SK-N-SH treated with all-trans-retinoic acid at 6 μM for 48 hours (cell line): ENCODE measurements around the gene ARFRP1.

Experiments
- ATAC-seq: fragments of 200-7000 bp; cut with Tn5 transposase; 3 replicates; pipeline ENCODE4 v1.9.1; 2020; ENCODE audit warnings: mild to moderate bottlenecking, moderate library complexity
- ARNTL ChIP-seq: fragments of 450-650 bp; formaldehyde crosslinking; IDR thresholded peaks from 2 replicates; pipeline ENCODE4 v1.5.0; 2020; ENCODE audit warnings: low read depth, mild to moderate bottlenecking, moderate library complexity, borderline replicate concordance
- BACH2 ChIP-seq: fragments of 250-450 bp; sonication (Bioruptor Pico); IDR thresholded peaks from 2 replicates; pipeline ENCODE4 v1.9.0; 2021; ENCODE audit warnings: mild to moderate bottlenecking, borderline replicate concordance
- CREB5 ChIP-seq: fragments of 250-450 bp; sonication (Bioruptor Pico); IDR thresholded peaks from 2 replicates; pipeline ENCODE4 v1.5.1; 2020; ENCODE audit warnings: low read depth, mild to moderate bottlenecking, moderate library complexity
- CSRNP3 ChIP-seq: fragments of 250-450 bp; sonication (Bioruptor Pico); IDR thresholded peaks from 2 replicates; pipeline ENCODE4 v1.5.1; 2021; ENCODE audit warnings: mild to moderate bottlenecking, moderate library complexity
- ESRRG ChIP-seq: fragments of 250-450 bp; sonication (Bioruptor Pico); IDR thresholded peaks from 2 replicates; pipeline ENCODE4 v1.6.1; 2021; ENCODE audit warnings: mild to moderate bottlenecking
- GLIS3 ChIP-seq: fragments of 250-450 bp; sonication (Bioruptor Pico); IDR thresholded peaks from 2 replicates; pipeline ENCODE4 v1.5.0; 2020; ENCODE audit warnings: mild to moderate bottlenecking, moderate library complexity
- OSR1 ChIP-seq: fragments of 250-450 bp; sonication (Bioruptor Pico); IDR thresholded peaks from 2 replicates; pipeline ENCODE4 v1.8.0; 2022; ENCODE audit warnings: moderate library complexity, mild to moderate bottlenecking, inconsistent platforms
- PATZ1 ChIP-seq: fragments of 250-450 bp; sonication (Bioruptor Pico); IDR thresholded peaks from 2 replicates; pipeline ENCODE4 v1.8.0; 2020; ENCODE audit warnings: mild to moderate bottlenecking, moderate library complexity, borderline replicate concordance
- POU6F1 ChIP-seq: fragments of 250-450 bp; sonication (Bioruptor Pico); IDR thresholded peaks from 2 replicates; pipeline ENCODE4 v1.8.0; 2021; ENCODE audit warnings: low read depth, mild to moderate bottlenecking, moderate library complexity, borderline replicate concordance
- PPARA ChIP-seq: fragments of 250-450 bp; sonication (Bioruptor Pico); IDR thresholded peaks from 2 replicates; pipeline ENCODE4 v1.5.0; 2020; ENCODE audit warnings: mild to moderate bottlenecking, borderline replicate concordance
- SNAI2 ChIP-seq: fragments of 250-450 bp; sonication (Bioruptor Pico); IDR thresholded peaks from 2 replicates; pipeline ENCODE4 v1.5.0; 2020; ENCODE audit warnings: mild to moderate bottlenecking, moderate library complexity
- TCF4 ChIP-seq: fragments of 250-450 bp; sonication (Bioruptor Pico); IDR thresholded peaks from 2 replicates; pipeline ENCODE4 v1.8.0; 2021; ENCODE audit warnings: mild to moderate bottlenecking, moderate library complexity, borderline replicate concordance
- TOX ChIP-seq: fragments of 250-450 bp; sonication (Bioruptor Pico); IDR thresholded peaks from 2 replicates; pipeline ENCODE4 v1.8.0; 2021; ENCODE audit warnings: mild to moderate bottlenecking, moderate library complexity, borderline replicate concordance
- TSHZ2 ChIP-seq: fragments of 250-450 bp; sonication (Bioruptor Pico); IDR thresholded peaks from 2 replicates; pipeline ENCODE4 v1.5.0; 2020; ENCODE audit warnings: mild to moderate bottlenecking, moderate library complexity
- ZFP30 ChIP-seq: fragments of 450-650 bp; formaldehyde crosslinking; IDR thresholded peaks from 2 replicates; pipeline ENCODE4 v1.5.0; 2022; ENCODE audit warnings: mild to moderate bottlenecking, moderate library complexity
- ZNF565 ChIP-seq: fragments of 450-650 bp; formaldehyde crosslinking; conservative IDR thresholded peaks from 2 replicates; pipeline ENCODE4 v1.5.0; 2020; ENCODE audit warnings: low read depth, mild to moderate bottlenecking, moderate library complexity
- ZNF70 ChIP-seq: fragments of 450-650 bp; formaldehyde crosslinking; IDR thresholded peaks from 2 replicates; pipeline ENCODE4 v1.5.0; 2020; ENCODE audit warnings: mild to moderate bottlenecking, moderate library complexity
- ZNF8 ChIP-seq: fragments of 450-650 bp; formaldehyde crosslinking; IDR thresholded peaks from 2 replicates; pipeline ENCODE4 v1.5.0; 2020; ENCODE audit warnings: mild to moderate bottlenecking, moderate library complexity

The ARFRP1 gene

GRCh38 chr20:63668351-63668750 is 39.4 kb downstream of the ARFRP1 start (continued):
- TF ChIP-seq TSHZ2 (CRISPR knock-in tag), result no peak
- no peak for TF ChIP-seq GLIS3 (CRISPR knock-in tag)
- TF ChIP-seq SNAI2 (CRISPR knock-in tag), result no peak
- TF ChIP-seq ARNTL (CRISPR knock-in tag), result no peak
- TF ChIP-seq CSRNP3 (CRISPR knock-in tag), result no peak

- TF ChIP-seq TOX (CRISPR knock-in tag) (no peak), GLIS3 (CRISPR knock-in tag) (no peak), POU6F1 (CRISPR knock-in tag) (no peak), ZFP30 (CRISPR knock-in tag) (no peak), ZNF8 (CRISPR knock-in tag) (no peak), SNAI2 (CRISPR knock-in tag) (no peak), ZNF70 (CRISPR knock-in tag) (no peak), BACH2 (no peak), CSRNP3 (CRISPR knock-in tag) (no peak), OSR1 (CRISPR knock-in tag) (no peak), CREB5 (CRISPR knock-in tag) (no peak), ZNF565 (no peak), TCF4 (no peak), ESRRG (CRISPR knock-in tag) (no peak)
- ATAC-seq, result no peak
Measured at GRCh38 chr20:63667858-63668257, 39.9 kb downstream of the ARFRP1 start.

GRCh38 chr20:63665708-63666107 is 42.1 kb downstream of the ARFRP1 start:
- TF ChIP-seq OSR1 (CRISPR knock-in tag) (no peak), PATZ1 (CRISPR knock-in tag) (no peak), PPARA (CRISPR knock-in tag) (no peak), ARNTL (CRISPR knock-in tag) (no peak), GLIS3 (CRISPR knock-in tag) (no peak)

More at GRCh38 chr20:63665708-63666107, 42.1 kb downstream of the ARFRP1 start:
- ATAC-seq, result no peak
